ENCODE measurements around the gene MYEF2.
A peak's percentile ranks its signal among the peaks of the same experiment; 100 is the strongest.

MYEF2 gene

GRCh38 chr15:48143856-48144255, 34.2 kb downstream of the MYEF2 start:
- DNase-seq = no peak

DNA sequence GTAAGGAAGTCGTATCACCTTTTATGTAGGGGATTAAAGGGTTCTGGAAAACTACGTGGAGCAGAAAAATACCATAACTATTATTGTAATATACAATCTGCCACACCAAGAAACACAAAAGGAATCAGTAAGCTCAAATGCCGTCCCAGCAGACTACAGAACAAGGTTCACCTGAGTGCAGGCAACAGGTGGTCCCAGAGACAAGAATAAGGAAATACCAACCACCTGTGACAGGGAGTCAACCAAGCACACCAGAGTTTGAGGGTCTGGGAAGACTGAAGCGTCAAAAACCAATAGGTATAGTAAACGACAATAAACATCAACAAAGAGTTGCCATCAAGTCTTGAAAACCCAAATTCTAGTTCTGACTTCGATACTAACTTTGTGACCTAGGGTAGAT, 45.2 kb downstream of the MYEF2 start:
- DNase-seq = no peak

GRCh38 chr15:48131324-48131723, 46.8 kb downstream of the MYEF2 start:
- DNase-seq = no peak

DNA sequence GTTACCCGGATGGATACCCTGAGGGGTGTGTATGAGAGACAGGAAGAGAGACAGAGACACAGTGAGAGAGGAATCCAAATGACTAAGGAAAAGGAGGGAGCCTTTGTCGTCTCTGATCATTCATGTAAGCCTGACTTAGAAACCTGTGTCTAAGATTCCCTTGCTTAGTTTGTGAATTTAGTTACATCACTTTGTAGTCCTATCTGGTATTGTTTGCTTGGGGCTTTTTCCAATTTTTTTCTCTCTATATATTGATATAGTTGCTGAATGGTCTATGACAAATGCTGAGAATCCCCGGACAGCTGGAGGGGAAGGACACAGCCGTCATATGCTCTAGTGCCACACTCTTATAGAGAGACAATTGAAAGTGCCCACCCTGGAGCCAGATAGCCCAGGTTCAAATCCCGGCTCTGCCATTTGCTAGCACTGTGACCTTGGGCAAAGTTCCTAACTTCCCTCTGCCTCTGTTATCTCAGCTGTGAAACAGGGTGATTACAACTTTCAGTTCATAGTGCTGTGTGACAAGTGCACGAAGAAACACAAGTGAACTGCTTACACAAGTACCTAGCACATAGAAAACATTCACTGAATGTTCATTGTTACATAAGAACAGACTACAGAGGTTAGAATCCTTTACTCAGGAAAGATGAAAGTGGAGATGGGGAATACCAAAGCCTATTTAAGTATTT, 51.3 kb downstream of the MYEF2 start:
- DNase-seq = no peak

DNA sequence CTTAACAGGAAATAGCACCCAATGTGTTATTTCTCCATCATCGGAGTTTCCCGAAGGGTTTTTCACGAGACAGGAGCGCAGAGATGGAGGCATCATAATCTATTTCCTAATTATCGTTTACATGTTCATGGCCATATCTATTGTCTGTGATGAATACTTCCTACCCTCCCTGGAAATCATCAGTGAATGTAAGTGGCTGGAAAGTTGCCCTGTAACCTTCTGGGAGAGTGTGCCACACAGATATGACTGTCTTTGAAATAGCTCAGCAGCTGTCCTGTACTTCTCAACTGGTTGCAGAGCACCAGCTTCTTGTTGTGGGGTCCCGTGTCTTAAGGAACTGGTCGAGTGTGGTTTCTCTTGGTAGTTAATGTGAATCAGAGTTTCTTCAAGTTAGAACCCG, 56.2 kb downstream of the MYEF2 start:
- no peak for DNase-seq

DNA sequence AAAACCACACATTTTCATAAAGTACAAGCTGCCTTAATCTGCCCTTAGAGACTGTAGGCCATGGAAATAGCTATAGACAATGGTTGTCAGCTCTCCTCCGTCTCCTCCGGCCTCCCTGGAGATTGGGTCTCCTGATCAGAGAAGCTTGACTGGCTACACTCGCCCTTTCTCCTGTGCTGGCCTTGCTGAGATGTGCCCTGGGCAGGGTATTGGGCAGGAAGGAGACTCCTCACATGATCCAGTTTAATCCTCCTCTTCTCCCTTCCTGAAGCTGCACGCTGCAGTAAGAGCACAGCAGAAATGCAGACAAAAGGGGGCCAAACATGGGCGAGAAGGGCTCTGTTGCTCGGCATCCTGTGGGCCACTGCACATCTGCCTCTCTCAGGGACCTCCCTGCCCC, 57.4 kb downstream of the MYEF2 start, which contains the start of gene SLC24A5:
SLC24A5 (plus strand) TSS at position 246 of the 400 bp plus-strand sequence; CDS start at position 301, 55 bp downstream.
- DNase-seq = no peak

GRCh38 chr15:48119277-48119676, 58.8 kb downstream of the MYEF2 start:
- DNase-seq = no peak

- DNase-seq = peak; percentile 22 to 68
Measured at GRCh38 chr15:48112242-48112641, 65.9 kb downstream of the MYEF2 start.

- DNase-seq = peak in 1 of 2 experiments; percentile 14
Measured at GRCh38 chr15:48109856-48110531, 68.1 kb downstream of the MYEF2 start.

GRCh38 chr15:48109212-48109611, 68.9 kb downstream of the MYEF2 start:
- DNase-seq = no peak

- no peak for DNase-seq
Measured at GRCh38 chr15:48105936-48106335, 72.2 kb downstream of the MYEF2 start.

- no peak for DNase-seq
Measured at GRCh38 chr15:48103647-48104046, 74.4 kb downstream of the MYEF2 start.

- DNase-seq = no peak
Measured at GRCh38 chr15:48102167-48102566, 75.9 kb downstream of the MYEF2 start.

GRCh38 chr15:48101376-48101961, 76.6 kb downstream of the MYEF2 start:
- DNase-seq = no peak

DNA sequence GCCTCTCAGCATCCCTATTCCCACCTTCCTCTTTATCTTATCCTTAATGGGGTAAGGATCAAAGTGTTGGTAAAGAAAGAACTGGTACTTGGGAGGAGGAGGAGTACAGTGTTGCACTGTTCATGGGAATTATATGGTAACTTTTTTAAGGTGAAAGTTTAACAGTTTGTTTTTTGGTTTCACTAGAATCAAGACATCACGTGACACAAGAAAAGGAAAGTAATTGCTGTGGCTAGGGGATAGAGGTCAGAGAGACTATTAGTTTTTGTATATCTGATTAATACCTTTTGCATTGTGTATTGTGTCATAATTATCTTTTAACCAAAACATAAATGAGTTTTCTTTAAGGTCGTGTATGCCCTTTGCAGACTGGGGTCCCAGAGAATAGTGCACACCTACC, 80.8 kb downstream of the MYEF2 start:
- no peak for DNase-seq

DNA sequence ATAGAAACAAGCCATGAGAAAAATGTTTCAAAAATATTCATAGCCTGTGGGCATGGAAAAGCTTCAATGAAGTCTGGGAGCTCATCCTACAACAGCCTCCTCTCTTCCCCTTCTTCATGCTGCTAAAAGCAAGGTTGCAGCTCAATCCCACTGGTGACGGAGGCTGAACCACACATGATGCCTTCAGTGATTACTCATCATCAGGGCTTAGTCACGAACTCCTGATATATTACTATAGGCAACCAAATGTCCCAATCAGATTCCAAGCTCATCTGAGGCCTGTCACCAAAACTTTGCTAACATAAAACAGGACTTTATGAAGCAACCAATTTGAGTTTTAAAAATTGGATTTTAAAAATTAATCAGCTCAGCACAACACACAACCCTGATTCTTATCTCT, 81.3 kb downstream of the MYEF2 start:
- DNase-seq = no peak

DNA sequence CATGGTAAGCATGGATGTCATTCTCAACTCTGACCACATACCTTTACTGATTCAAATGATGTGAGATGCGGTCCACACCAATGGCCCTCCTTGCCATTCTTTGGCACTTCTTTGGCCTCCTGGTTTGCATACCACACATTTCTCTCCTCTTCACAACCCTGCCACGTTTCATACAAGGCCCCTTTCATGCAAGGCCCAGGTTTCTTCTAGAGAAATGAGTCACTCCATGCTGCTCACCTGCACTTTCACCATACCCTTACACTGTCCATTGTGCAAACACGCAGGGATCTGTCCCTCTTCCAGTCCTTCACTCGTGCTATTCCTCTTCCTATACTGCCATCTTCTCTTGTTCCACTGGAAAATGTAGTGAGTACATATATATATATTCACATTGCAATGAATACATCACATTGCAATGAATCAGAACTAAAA, 81.7 kb downstream of the MYEF2 start:
- no peak for DNase-seq

GRCh38 chr15:48091522-48091921, 86.6 kb downstream of the MYEF2 start:
- no peak for DNase-seq

DNA sequence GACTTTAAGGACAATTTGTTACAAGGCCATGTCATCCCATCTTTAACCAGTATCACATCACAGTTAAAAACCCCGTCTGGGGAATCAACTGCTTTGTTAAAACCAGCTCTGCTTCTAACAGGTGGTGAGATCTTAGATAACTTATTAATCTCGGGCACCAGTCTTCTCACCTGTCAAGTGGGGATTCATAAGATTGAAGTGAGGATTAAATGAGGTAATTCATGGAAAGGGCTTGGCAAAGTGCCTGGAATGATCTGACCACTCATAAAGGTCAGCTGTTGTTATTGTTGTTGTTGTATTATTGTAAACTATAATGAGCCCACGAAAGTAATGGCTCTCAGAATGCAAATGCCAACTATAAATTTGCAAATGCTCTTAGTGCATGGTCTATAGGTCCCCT, 87.4 kb downstream of the MYEF2 start:
- peak in 1 of 2 experiments; percentile 12 for DNase-seq

- no peak for DNase-seq
Measured at GRCh38 chr15:48090115-48090514, 88.0 kb downstream of the MYEF2 start.

- DNase-seq = no peak
Measured at GRCh38 chr15:48089702-48090101, 88.4 kb downstream of the MYEF2 start.

GRCh38 chr15:48087844-48088243, 90.3 kb downstream of the MYEF2 start:
- no peak for DNase-seq

- no peak for DNase-seq
Measured at GRCh38 chr15:48086576-48086975, 91.5 kb downstream of the MYEF2 start.

- no peak for DNase-seq
Measured at GRCh38 chr15:48086133-48086532, 92.0 kb downstream of the MYEF2 start.
